ENCODE data around the gene MDK.

The MDK gene

DNA sequence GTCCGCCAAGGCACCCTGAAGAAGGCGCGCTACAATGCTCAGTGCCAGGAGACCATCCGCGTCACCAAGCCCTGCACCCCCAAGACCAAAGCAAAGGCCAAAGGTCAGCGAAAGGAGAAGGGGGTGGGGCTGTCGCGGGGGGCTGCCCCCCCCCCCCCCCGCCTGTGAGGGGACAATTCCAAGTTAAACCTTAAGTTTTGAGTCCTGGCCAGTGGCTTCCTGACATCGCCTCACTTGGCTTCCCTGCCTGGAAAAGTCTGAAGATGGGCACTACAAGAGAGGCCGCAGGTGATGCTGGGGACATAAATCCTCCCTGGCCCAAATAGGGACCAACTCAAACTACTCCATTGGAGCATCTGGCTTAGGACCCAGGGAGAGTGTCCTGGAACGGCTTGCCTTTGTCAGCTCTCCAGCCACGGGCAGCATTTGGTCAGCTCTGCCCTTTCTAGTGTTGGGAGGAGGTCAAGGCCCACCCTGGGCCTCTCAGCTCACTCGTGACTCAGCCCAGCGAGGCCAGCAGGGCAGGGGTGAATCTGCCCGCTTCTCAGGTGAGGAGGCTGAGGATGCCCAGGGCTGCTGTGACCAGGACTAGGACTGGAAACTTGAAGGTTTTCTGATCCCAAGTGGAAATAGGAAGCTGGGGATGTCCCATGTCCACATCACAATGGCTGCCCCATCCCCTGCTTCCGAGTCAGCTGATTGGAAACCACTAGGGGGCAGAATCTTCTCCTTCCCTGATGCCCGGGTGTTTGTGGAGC, 1.4 kb downstream of the MDK start:
- no peak for DNase-seq (ENCODE audit: low read depth in 2 of 2)

DNA sequence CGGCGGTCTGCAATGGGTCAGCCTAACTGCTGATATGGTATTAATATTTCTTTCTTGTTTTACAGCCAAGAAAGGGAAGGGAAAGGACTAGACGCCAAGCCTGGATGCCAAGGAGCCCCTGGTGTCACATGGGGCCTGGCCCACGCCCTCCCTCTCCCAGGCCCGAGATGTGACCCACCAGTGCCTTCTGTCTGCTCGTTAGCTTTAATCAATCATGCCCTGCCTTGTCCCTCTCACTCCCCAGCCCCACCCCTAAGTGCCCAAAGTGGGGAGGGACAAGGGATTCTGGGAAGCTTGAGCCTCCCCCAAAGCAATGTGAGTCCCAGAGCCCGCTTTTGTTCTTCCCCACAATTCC, 1.9 kb downstream of the MDK start:
- DNase-seq (ENCODE audit: low read depth in 2 of 2) = no peak

DNA sequence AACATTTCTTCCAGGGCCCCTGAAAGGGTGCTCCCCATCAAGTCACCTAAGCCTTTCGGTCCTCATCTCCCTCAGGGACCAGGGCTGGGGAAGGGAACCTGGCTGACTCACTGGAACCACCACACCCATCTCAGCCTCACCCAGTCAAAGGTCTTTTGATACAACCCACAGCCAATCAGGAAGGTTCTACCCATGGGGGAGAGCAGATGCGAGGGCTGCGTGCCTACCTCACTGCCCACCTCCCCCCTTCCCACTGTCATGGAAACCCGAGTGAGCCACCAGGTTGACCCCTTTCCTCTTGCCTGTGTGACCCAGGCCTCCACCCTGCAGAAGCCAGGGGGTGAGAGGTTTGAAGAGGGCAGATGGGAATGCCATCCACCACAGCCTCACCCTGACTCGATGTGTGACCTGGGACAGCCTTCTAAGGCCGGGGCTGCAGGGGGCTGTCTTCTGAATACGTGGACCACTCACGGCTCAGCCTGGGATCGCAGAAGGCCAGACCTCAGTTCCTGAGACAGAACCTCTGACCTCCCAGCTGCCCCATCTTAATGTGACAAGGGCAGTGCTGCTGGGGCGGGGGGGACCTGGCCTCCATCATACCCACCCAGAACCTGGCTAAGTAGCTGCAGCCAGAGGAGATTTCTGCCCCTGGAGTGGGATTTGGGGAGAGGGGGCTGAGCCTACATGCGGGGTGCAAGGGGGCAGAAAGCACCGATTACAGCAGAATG, 2.7 kb downstream of the MDK start:
- no peak for DNase-seq (ENCODE audit: low read depth in 2 of 2)

DNA sequence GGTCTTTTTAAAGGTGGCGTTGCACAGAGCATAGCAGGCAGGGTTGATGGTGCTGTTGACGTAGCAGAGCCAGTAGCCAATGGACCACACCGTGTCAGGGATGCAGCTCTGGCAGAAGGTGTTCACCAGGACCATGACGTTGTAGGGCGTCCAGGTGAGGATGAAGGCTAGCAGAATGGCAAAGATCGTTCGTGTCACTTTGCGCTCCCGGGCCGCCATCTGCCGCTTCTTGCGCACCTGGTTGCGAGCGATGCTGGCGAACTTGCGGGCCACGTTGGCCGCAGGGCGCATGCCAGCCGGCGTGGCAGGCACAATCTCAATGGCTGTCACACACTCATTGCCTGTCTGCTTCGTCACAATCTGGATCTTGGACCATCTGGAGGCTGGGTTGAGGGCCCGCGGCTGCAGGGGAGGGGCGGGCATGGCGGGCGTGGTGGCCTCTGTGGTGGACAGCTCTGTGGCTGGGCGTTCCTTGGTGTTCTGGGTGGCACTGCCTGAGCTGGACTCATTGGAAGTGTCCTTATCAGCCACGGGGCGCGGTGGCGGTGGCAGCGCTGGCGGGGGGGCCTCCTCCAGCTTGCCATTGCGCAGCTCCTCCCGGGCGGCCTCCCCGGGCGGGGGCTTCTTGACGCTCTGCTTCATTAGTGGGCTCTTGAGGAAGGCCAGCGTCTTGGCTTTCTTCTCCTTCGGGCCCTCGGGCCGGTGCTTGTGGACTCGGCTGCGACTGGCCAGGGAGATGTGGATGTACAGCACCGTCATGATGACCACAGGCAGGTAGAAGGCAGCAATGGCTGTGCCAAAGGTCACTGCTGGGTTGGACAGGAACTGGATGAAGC, 3.9 kb downstream of the MDK start:
- DNase-seq (ENCODE audit: low read depth in 2 of 2) = no peak

DNA sequence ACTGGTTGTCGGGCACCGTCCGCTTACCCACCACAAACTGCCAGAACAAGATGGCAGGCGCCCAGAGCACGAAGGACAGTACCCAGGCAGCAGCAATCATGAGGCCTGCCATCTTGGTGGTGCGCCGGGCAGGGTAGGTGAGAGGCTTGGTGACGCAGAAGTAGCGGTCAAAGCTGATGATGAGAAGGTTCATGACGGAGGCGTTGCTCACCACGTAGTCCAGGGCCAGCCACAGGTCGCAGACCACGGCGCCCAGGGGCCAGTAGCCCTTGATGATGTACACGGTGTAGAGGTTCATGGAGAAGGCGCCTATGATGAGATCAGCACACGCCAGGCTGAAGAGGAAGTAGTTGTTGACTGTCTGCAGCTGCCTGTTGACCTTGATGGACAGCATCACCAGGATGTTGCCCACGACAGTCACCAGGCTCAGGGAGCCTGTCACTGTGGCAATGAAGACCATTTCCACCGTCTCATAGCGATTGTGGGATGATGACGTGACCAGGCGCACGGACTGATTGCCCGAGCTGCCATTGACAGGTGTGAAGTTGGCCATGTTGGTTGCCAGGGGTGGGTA, 4.6 kb downstream of the MDK start:
- no peak for DNase-seq (ENCODE audit: low read depth in 2 of 2)

DNA sequence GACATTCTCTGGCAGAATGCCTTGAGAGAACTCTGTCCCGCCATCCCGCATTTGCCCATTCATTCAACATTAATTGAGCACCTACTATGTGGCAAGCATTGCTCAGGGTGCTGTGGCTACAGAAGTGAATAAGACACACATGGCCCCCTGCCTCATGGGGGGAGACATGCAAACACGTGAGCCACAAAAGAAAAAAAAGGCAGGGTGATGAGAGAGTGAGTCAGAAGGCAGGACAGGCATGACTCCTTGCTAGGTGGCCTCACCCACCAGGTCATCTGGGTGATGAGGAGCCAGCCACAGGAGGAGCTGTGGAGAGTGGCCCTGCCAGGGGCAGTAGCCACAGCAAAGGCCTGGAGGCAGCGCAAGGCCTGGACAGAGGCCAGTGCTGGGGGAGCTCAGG, 5.2 kb downstream of the MDK start:
- no peak for DNase-seq (ENCODE audit: low read depth in 2 of 2)

DNA sequence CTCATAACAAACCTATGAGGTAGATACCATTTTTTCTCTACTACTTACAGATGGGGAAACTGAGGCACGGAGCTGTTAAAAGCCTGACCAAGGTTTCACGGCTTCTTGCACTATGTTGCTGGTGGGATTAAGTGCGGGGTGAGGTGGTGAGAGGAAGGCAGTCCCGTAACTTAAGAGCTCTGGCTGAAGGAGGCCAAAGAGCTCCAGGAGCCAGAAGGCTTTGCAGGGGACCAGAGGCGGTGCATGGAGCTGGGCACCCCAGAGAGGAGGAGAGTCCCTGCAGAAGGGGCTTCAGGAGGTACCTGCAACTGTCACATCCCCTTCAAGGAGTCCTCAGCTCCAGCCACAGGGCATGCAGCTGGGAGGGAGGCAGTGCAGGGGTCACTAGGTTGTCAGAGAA, 6.0 kb downstream of the MDK start:
- no peak for DNase-seq (ENCODE audit: low read depth in 2 of 2)

DNA sequence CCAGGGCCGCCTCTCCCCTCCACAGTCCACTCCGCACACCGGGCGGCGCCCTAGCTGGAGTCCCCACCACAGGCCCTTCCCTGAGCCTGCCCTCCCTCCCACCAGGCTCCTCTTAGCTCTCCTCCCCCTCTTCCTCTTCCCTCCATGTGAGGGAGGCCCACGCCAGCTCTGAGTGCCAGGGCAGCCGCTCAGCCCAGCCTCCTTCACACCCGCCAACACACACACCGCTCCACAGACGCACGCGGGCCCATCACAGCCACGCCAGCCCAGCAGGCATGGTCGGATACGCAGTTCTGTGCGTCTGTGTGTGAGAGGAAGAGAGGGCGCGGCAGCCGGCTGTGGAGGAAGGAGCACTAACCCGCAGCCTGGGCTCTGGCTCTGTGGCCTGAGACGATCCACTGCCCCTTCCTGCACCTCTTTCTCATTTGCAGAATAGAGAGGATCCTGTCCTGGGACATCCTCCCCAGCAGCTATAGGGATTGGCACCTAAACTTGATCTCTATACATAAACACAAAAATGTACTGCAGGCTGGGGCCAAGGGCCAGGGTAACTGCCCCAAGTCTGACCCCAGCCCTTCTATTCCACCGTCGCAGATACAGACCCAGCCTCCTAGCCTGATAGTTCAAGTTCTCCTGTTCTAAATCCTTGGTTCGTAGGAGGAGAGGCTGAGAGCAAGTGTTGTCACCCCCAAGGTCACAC, 6.6 kb downstream of the MDK start:
- DNase-seq (ENCODE audit: low read depth in 2 of 2) = no peak

DNA sequence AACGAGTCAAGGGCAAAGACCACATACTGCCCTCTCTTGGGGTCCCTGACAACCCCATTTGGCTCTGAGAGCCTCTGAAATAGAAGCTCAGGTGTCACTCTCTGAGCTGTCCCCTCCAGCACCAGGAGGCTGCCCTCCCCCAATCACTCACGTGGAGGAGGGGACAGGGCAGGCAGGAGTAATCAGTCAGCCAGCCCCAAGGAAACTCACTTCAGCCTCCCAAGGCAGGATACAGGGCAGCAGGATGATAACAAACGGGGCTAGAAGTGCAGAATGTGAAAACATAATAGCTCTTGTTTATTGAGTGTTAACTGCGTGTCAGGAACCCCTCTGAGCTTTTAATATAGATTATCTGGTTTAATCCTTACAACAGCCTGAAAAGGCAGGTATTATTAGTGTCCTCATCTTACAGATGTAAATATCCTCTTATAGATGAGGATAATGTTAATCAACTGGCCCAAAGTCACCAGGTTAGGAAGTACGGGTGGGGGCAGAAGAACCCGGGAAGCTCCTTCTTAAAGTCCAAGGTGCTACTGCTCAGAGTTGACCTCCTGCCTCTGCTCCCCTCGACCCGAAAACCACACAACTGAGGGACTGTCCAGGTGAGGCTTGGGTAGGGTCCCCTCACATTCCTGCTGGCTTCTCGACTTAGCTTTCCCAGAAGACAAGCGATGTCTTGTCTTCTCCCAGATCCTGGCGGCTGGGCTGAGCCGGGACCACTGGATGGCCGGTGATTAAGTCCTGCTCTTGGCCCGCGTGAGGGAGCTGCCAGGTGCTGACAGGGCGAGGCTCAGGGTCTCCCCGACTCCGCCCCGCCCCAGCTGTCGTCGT, 7.4 kb downstream of the MDK start:
- no peak for DNase-seq (ENCODE audit: low read depth in 2 of 2)

DNA sequence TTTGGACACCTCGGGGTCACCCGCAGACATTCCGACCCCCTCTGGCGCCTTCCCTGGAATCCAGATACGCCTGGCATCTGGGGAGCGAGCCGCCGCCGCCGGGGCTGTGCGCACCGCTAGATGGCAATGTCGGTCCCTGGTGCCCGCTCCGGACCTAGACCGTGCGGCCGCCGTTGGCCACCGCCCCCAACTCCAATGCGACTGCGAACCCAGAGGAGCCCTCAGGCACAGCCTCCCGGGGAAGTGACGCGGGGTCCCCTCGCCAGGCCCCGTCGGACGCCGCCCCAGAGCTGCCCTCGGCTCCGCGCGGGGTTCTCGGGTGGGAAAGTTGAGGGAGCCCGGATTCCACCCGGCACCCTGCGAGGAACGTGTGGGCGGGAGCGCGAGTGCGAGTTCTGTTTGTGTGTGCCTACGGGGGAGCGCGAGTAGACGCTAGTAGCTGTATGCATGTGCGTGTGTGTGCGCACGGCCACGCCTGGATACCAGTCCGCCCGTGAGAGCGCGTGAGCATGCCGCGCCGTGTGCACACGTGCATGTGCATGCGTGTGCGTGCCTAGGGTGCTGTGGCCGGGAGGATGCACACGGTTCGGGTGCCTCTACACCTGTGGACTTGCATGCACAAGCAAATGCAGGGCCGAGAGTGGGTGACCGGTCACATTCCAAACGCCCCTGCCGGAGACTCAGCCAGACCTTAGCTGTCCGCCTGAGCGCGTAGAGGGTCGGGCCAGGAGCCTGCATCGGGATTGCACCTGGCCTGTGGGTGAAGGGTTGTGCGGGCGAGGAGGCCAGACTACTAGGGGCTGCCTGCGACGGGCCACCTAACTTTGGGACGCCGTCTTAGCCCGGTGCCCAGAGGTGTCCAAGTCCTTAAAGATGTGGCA, 8.2 kb downstream of the MDK start:
- no peak for DNase-seq (ENCODE audit: low read depth in 2 of 2)

DNA sequence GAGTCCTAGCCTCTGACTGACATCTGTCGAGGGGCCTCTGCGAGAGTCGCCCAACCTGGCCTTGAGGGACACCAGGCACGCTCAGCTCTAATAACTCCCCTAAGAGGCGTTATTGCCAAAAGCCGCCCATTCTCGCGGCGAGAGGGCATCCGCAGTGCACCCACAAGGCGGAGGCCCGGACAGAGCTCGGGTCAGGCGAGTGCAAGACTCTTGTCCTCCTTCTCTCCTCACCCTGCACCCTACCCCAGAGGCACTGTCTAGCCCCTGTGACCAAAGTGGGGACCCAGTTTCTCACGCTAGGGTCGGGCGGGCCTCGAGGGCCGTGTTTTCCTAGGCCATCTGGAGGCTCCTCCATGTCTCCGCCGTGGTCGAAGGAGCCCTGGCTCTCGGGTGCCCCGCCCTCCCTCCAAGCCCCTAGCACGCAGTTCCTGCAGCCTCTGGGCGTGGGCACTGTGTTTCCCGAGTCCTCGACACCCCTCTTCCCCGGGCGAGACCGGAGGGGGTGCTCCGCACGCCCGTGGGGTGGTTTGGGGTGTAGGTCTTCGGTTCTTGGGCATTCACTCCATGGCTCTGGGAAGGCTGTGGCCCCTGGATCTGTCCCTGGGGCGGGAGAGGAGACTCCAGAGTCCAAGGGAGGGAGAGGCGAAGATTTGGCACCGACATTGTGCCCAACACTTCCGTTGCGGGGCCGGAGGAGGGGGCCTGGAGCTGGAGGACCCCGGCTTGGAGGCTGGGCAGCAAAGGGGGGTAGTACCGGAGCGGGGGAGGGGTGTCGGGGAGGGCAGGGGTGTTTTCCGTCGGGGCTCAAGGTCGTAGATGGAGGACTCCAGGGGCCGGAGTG, 9.1 kb downstream of the MDK start:
- no peak for DNase-seq (ENCODE audit: low read depth in 2 of 2)

DNA sequence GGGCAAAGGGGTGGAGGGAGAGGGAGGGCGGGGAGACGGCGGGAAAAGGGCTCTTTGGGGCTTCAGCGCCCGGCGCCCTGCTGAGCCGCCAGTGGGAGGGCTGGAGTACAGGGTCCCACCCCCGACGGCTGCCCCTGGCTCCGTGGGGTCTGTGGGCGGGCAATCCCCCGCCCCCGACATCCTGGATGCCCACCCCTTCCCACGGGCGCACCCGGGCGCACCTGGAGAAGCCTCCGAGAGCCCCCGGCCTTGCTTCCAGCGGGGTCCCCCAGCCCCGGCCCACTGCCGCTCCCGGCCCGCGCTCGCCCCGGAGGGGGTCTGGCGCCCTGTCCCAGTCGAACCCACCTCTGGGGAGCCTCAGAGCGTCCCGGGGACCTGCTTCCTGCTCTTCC, 9.7 kb downstream of the MDK start:
- DNase-seq (ENCODE audit: low read depth in 2 of 2) = no peak

DNA sequence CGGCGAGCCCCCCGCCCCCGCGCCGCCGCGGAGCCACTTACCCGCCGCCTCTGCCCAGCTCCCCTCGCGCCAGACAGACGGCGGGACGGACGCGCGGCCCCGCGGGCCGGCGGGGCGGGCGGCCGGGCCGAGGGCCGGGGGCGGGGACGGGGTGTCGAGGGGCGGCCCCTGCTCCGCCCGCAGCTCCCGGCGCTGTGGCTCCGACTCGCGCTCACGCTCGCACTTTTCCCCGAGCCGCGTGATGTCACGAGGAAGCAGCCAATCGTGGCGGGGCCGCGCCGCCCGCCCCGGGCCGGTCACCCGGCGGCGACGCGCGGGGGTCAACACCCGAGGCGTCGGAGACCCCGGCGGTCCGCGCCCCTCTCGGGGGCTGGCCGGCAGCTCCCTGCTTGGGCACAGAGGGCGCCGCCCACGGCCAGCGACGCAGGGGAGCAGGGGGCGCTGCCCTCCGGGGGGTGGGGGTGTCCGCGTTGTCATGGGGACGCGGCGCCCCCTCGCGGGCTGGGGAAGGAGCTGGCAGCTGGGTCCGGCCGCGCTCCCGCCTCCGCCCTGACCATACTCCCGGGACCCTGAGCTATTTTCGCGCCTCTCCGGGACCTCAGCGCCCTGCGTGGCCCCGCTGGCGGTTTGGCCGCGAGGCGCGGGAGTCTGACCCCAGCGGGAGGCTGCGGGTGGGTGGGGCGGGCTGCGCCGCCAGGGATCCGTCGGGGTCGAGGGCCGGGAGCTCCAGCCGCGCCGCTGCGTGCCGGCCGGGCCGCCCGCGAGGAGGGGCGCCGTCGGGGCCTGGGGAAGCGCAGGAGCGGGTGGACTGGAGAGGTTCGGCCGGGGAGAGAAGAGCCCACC, 10.3 kb downstream of the MDK start, which contains the start of gene CHRM4:
CHRM4 (minus strand) TSS at position 199 of the 843 bp plus-strand sequence. CDS start 5,219 bp downstream, outside the sequence.
- DNase-seq (ENCODE audit: low read depth in 2 of 2) = no peak

DNA sequence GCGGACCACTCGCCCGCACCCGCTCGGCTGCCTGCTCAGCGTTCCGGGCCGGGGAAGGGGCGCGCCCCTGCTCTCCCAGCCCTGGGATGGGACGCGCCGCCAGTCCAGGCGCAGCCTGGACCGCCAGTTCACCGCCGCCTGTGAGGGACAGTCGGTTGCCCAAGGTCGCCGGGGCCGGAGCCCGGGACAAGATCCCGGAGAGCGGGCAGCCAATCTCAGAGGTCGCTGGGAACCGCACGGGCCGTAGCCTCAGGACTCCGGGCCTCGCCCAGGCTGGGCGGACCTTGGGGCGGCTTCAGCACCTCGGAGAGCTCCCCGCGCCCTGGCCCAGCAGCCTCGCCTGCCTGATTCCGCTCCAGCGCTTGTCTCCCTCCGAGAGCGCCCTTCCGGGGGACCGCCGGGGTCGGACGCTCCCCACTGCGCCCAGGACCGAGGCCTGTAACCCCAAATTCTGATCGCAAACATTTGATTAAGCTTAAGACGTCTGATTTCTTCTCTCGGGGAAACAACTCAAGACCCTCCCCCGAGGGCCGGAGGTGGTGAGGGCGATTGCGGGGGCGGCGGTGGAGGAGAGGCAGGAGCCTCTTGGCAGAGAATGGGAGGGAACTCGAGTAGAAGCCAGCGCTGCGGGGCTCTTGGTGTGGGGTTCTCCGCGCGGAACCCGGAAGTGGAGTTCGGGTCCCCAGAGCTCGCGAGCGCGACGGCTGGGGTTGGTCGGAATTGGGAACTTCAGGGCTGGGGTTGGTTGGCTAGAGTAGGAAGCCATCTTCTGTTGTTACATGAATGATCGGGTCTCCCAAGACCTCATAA, 11.2 kb downstream of the MDK start:
- DNase-seq (ENCODE audit: low read depth in 2 of 2) = peak; percentile 33 to 47

DNA sequence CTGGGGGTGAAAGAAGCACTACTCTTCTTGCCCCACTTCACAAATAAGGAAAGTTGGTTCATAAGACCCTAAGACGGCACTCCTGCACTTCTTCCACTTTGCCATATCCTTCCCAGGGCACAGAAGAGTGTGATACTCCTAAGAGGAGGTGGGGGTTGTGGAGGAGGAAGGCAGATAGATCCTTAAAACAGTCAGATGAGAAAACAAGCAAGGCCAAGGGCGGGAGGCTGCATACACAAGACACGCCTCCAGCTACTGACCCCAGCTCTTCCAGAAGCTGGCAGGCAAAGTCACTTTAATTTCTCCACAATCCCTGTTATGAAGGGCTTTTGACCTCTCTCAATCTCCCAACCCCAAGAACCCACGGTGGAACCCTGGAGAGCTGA, 11.8 kb downstream of the MDK start:
- DNase-seq (ENCODE audit: low read depth in 2 of 2) = no peak

DNA sequence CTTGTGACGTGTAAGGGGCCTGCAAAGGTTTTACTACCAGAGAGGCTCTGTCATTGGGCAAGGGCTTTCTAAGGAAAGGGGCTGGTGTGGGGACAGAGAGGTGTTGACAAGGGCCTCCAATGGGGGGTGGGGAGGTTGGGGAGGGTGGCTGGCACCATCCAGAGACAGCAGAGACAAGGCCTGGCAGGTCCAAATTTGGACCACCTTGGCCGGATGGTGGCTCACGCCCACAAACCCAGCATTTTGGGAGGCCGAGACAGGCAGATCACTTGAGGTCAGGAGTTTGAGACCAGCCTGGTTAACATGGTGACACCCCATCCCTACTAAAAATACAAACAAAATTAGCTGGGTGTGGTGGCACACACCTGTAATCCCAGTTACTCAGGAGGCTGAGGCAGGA, 12.3 kb downstream of the MDK start:
- no peak for DNase-seq (ENCODE audit: low read depth in 2 of 2)

DNA sequence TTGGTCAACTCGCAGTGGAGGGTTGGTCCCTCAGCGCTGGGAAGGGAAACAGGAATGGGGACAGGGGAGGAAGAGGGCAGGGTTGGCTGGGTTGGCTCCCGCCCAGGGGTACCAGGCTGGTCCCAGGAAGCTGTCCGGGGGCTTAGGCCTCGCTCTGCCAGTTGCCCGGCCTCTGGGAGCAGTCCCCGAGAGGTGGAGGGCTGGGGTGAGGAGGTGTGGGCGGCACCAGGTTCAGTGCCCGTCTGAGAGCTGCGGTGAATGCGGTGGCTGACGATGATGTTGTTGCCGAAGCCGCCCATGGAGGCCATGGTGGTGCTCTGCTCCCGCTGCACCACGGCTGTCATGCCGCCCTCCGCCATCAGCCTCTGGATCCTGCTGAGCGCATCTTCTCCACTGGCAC, 16.1 kb downstream of the MDK start:
- no peak for DNase-seq (ENCODE audit: low read depth in 2 of 2)
